HG03432 (cell line): ENCODE results near the gene MBL2.
A peak's percentile ranks its signal among the peaks of the same experiment; 100 is the strongest.

Experiments
- ATAC-seq: cut with Tn5 transposase; IDR thresholded peaks from one replicate; pipeline ENCODE4 v1.9.1; 2021; ENCODE audit warnings: mild to moderate bottlenecking, moderate library complexity; ENCODE audit not compliant: unreplicated experiment

Gene MBL2

DNA sequence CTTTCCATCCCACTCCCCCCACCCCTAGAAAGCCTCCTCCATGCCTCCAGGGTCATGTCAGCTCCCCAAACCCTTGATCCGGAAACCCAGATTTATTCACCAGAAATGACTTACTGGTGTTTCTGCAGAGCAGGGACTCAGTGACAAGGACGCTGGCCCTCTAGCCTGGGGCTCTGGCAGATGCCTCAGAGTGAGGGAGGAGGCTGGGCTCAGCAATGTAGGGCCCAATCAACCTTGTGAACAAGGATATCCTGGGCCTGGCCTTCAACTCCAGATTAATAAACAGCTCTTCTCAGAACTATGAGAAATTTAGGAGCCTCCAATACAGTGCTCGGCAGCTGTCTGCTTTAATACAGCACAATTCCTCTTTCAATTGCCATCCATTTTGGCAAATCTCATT is at the start of gene MBL2:
Gene MBL2, minus strand, starts transcription at position 162 of the 400 bp plus-strand sequence. CDS start 1,149 bp downstream, outside the sequence.
- no peak for ATAC-seq

DNA sequence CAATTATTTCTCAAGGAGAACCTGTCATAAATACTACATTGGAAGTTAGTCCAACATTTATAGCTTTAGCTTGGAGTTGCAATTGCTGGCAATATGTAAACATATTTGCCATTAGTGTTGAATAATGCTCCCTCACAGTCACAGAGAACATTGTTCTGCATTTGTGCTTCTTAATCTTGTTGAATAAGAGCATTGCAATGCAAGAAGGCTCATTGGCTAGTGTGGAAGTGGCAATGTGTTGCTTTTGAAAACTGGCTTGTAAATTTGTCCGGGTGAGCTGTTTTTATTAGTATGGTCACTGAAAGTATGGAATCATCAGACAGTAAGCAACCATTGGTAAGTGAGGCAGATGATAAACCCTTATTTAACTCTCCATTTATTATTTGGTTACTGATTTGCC is 47.7 kb upstream of the MBL2 start:
- no peak for ATAC-seq

DNA sequence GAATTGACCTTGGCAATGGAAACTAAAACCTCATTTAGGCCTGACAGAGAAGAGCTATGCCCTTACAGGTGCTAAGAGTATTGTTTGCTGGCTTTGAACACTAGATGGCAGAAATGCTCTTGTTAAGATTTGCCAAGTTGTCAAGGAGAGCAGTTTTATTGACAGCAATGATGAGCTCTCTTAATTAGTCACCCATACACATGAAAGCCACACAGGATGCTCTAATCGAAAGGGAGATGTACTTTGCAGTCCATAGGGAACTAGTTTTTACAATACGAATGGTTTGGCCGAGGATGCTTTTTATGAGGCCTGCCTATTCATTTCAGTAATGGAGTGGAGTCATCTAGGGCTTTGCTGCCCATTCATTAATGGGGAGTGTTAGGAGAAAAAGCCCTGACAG is 45.4 kb upstream of the MBL2 start:
- peak; percentile 94 for ATAC-seq

DNA sequence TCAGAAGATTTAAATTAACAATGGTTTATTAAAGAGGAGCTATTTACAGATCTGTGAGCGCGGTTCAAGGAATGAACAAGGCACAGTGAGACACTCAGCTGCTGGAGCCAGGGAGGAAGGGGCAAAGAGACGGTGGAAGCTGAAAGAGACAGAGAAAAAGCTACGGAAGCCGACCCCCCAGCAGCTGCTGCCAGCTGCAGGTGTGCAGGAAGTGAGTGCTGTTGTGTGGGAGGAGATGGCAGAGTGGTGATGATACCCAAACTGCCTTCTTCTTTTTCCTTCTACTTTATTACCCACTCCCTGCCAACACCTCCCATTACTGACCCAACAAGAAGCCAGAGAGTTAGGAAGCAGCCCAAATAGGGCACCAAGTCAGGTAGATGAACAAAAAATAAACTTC is 41.9 kb upstream of the MBL2 start:
- ATAC-seq, result peak; percentile 51

DNA sequence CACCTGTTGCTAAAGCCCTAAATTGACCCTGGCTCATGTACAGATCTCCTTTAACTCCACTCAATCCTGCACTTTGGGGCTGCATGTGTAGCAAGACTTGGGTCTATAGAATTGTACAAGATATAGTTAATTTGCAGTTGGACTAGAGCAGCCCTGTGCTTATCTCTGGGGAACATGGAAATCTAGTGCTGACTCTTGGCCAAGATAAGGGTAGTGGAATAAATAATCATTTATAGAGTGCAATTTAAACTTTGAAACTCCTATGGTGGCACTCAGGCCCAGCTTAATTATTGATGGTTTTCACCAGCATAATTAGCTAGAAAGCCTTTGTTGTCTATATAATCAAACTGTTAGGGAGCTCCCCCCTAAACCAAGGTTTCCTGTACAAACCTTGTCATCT is 39.2 kb upstream of the MBL2 start:
- ATAC-seq, result no peak

DNA sequence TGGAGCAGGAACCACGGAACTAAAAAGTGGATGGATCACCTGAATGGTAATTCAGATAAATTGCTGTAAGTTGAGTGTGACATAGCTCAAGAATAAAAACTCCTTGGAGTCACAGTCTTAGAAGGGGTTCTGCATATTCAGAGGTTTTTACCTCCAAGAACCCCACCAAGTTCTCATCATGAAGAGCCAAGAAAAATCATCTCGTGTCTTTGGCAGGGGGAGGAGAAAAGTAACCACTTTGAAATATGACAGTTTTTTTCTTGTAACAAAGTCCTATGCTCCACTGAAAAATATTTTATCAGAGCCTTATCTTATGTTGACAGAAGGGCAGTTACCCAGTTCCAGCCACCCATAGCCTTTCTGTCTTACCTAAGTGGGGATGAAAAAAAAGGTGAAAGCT is 38.2 kb upstream of the MBL2 start:
- ATAC-seq, result no peak

DNA sequence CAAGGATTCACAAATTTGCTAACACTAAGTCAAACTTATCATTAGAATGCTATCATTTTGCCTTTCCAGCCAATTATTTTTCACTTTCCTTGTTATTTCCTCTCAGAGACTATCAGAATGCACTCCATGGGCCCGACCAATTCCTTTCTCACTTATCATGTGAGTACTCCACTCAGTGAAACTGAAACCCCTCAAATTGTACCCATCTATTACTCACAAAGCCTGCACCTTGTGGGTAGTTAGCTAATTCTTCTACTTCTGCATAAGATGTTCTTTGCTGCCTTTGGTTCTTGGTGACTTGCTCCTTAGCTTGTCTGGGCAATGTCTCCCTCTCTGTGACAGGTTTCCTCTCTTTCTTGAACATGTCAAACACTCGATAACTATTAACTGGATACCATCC is 35.2 kb upstream of the MBL2 start:
- ATAC-seq, result peak; percentile 86

DNA sequence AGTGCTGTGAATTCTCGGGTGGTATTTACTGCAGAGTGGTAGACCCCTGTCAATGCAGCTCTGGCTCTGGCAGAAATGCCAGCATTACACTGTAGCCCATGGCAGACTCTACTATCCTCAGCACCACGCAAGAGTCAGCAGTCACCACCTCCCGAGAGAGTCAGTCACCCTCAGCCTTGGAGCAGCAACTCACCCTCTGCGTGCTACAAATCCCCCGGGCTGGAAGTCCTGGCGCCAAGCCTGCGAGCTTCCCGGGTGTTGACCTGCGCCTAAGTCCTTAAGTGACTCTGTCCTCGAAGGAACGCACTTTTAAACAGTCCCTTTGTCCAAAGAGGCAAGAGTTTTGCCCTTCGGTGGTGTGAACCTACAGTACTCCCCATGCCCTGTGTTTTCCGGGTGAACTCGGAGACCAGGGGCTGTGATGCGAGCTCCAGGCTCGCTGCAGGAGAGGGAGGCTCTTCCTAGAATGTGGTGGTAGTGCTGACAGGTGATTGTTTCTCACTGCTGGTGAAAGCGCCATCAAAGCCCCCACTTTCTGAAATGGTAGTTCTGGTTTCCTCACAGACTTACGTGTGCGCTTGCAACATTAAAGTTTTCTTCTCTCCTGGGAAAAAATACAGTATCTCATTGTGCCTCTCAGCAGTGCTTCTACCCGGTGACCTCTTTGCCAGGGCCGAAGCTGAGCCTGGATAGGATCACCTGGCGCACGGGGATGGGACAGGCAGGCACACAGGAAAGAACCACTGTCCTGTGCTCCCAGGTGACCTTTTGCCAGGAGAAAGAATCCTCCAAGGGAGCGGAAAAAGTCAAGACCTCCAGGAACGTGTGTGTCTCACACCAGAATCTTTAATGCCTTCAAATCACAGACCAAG is 33.1 kb upstream of the MBL2 start:
- ATAC-seq, result no peak

DNA sequence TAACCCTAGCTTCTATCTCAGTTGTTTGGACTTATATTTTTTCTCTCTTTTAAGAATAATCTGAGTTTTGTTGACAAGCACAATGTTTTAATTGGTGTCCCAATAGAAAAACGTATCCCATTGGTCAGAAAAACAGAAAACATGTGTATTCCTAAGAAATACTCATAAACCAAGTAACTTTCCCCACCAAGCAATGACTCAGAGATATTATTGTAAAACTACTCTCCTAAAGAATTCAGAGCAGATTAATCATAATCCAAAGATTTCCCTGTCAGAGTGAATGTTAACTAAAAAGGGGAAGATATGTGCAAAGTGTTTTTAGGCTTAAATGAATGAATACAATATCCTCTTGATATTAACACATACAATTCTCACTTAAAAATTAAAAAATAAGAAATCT is 29.4 kb upstream of the MBL2 start:
- ATAC-seq, result no peak

DNA sequence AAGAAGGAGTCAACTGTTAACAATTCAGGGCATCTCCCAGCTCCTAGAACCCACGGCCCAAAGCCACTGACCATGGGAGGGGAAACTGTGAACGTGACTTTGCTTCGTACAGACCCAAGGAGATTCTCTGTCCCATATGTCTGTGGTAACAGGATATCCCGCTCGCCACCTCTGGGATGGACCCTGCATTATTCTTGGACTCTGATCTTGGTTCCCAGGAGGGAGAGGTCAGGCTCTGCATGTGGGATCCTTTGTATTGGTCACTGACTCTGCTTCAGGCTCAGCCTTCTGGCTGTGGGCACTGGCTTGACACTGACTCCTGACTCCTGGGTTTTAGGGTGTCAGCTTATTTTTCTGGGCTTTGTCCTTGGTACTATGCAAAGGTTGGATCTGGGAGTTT is 13.5 kb upstream of the MBL2 start:
- ATAC-seq, result no peak

DNA sequence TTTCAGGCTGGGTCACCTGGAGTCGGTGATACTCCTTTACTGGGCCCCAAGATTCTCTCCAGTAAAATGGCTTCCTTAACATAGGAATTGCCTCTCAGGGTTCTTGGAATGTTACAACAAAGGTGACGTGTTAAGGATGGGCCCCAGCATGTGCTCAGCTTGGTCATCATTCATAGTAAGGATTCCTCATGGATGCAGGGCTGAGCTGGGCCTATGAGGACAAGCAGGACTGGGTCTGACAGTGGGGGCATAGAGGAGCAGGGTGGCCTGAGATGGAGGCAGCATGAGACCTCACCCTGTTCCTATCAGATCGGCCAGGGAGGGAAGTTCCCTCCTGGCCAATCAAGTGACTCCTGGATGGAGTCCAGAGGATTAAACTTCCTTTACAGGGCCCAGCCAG is 12.8 kb upstream of the MBL2 start:
- no peak for ATAC-seq

DNA sequence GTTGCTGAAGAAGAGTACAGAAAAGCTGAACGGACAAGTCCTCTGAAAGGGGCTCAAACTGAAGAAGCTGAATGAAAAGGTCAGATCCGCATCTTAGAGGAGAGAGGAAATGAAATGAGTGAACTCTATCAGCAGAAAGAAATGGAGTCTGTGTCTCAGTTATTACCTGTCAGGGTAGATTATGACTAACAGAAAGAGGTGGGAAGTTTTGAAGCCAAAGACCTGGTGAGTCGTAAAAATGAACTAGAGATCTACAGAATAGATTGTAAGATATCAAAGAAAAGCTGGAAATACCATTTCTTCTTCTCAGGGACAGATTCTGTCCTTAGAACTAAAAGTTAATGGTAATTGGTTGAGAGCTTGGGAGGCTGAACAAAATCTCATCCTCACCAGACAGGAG is 11.1 kb upstream of the MBL2 start:
- no peak for ATAC-seq

DNA sequence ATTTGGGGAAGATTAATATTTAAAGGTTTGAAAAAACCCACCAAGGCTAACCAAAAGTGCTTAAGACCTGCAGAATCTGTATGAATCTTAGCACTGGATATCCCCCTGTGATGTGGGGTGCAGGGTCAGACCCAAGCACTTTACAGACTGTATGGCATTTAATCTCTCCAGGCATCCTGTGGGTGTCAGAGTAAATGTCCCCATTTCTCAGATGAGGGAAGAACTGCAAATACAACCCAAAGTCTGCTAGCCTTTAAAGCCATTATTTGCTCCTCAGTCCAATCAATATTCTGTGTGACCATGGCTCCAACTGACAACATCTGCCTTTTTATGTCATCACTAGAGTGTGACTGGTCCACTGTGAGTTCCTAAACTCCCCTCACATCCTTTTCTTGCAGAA is 10.0 kb upstream of the MBL2 start:
- ATAC-seq, result no peak

DNA sequence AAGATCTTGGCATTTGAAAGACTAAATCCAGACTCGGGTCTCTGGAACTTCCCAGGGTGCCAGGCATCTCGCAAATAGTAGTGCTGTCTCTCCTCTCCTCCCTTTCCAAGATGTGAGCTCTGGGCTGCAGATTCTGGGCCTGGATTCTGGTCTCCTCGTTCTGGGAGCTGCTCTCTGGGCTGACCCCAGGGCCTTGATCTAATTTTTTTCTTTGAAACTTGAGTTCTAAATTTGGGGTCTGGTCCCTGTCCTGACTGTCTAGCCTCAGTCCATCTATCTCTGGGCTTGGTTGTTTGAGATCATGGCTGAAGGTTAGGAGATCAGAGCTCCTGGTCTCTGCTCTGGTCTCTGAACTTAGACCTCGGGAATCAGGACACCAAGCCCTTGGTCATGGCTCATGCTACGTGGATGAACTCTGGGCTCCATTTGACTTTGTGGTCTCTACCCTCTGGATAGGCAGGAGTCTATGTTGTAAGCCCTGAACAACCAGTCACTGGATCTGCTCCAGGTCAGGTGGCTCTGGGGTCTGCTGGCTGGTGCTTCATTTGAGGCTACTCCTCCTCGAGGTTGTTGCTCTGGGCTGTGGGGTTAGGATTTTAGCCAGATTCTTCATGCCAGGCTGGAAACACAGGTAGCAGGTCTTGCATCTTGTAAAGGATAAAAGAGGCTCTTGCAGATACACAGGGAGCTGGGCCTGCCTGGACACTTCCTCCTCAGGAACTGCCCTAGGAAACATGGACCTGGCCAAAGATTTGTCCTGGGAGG is 8.0 kb upstream of the MBL2 start:
- ATAC-seq, result peak; percentile 24

DNA sequence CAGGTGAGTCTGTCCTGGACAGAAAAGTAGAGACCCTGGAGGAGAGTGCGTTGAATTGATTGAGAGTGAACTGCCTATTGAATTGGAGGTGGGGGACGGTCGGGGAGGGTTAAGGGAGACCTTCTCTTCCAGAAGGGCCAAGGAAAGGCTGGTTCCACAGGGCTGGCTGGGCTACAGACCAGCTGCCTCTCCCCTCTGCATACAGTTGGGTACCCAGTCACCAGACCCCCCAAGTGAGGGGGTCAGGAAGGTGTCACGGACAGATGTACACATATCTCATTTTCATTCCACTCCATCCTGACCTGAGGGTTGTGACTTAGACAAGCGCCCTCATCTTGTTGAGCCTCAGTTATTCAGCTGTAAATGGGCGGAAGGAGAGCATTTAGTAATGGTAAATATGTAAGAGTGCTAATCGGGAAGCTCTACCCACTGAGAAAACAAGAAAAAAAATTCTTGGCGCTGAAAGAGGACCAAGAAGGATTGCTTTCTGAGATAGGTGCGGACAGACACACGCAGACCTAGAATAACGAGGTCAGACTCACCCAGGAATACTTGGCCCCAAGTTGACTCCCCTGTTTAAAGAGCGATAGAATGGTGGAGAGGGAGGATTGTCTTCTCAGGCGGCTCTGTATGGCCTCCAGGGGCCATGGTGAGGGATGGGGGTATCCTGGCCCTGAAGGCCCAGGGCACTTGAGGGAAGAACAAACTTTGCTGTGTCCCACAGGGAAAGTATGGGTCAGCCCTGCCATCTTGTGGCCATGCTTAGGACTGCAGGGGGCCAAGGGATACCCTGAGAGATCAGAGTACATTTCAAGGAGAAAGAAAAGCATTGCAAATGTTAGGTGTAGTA is 7.2 kb upstream of the MBL2 start:
- peak; percentile 92 for ATAC-seq

DNA sequence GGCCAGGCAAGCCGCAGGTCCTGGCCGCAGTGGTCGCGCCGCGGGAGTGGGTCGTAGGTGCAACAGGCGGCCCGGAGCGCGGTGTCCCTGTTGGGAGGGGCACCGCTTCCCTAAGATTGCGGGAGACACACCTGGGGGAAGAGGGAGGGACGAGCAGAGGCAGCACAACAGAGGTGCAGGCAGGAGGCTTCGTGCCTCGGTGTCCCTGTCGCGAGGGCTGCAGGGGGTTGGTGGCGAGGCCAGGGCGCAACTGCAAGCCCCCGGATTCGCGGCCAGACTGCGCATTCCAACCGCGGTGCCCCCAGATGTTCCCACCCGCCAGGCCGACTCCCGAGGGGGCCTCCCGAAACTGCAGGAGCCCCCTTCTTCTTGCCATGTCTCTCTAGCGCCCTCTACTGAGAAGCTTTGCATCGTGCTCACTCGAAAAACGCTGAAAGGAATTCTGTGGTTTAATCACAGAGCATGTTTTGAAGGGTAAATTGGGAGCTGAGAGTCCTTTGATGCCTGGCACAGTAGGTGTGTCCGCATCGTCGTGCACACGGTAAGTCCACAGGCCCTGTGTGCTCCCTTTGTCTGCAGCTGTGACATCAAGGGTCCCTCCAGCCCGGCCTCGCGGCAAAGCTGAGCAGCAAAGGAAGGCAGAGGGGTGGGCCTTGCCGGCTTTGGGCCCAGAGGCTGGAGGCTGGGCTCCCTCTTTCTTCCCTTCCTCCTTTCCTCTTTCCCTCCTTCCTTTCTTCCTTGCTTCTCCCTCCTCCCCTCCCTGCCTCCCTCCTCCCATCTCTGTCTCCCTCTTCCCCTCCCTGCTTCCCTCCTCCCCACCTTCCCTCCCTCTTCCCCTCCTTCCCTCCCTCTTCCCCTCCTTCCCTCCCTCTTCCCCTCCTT is 6.2 kb upstream of the MBL2 start:
- ATAC-seq, result no peak

DNA sequence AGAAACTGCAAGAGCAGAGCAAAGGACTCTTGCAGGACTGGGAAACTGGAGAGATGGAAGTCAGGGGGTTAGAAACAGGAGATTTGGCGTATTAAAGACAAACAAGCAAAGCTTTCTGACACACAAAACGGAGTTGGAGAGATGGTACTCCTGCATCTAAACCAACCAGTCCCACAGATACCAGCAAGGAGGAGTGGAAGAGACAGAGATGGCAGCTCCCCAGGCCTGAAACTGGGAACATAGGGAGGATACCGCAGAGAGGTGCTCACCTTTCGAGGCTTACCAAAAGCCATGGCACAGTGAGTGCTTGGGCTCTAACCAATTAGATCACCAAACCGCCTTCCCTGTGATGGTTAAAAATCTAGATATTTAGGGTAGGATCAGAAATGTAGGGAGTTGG is 4.8 kb upstream of the MBL2 start:
- no peak for ATAC-seq

DNA sequence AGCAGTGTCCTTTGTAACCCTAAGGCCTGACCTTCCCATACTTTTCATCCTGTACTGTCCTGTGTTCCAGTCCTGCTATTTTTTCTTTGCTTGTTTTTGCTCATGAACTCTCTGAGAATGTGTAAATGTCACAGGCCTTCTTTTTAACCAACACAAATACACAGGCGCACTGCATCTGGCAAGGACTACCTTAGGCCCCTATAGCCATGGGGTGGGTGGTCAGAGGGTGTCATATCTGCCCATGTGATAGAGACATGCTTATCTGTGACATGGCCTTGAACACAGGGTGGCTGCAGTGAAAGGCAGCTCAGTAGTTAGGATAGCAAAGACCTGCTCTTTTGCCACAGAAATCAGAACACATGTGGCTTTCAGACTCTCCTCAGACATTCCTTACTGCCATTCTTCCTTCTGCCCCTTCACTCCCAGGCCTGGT is 3.9 kb upstream of the MBL2 start:
- no peak for ATAC-seq

DNA sequence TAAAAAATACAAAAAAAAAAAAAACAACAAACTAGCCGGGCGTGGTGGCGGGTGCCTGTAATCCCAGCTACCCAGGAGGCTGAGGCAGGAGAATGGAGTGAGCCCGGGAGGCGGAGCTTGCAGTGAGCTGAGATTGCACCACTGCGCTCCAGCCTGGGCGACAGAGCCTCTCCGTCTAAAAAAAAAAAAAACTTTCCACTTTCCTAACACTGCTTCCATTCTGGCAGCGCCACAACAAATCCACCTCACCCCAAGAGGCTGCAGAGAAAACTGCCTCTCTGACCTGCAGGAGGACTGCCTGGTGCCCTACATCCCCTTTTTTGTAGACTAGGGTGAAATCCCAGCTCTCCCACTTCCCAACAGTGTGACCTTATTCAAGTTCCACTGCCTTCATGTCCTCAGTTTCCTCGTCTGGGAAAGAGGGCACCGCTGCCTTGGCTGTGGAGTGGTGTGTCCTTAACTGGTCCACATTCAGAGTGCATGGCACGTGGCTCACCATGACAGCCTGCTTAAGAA is 2.6 kb upstream of the MBL2 start:
- no peak for ATAC-seq

DNA sequence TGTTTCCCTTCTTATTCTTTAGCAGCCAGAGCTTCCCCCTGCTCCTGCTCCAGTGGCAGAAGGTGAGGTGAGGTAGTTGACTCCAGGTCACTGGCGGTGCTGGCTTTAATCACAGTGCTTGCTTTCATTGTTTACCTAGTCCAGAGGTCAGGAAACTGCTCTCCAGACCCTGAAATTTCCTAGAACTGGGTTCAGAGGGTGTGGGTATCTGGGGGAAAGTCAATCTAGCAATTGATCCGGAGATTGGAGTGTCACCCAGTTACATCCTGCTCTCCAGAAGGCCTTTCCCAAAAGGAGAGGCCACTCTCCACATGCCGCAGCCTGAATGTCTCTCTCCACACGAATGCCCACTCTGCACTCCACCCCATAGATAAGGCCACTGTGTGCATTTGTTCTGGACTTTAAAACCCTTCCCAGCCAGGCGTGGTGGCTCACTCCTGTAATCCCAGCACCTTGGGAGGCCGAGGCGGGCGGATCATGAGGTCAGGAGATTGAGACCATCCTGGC is 2.1 kb upstream of the MBL2 start:
- no peak for ATAC-seq
